NCI-H460 (cell line): ENCODE data around the gene R3HDM4. TPM values are rescaled to one million over a fixed set of nuclear protein-coding genes. Genes with fewer than 3 reads are reported as not detected.

Experiments used
- small RNA-seq, 2 experiments: library from RNA; depleted of rRNA; stranded (forward); fragments of <200 nt; gene quantifications; one replicate each; pipeline ENCODE3, GENCODE V24; 2014
- total RNA-seq: library from RNA; depleted of rRNA; stranded (reverse); fragments of >200 nt; shearing (Covaris generic); gene quantifications from 2 replicates; pipeline ENCODE4 v1.2.3, GENCODE V29; 2014; rRNA removed

Gene R3HDM4
- total RNA-seq, 1 experiment from 2014 or later = 28.6 TPM

Small RNA genes lying within 50 kb of the gene (small RNA-seq; reads per million reads assigned to genes)
- gene RNU6-9 = 0.35 to 1.2 reads per million in 2 experiments

Other genes with a start within 250 kb of the R3HDM4 start
- 43.3 and 51.7 TPM in 2 replicates for gene FSTL3, start 236.8 kb downstream of the R3HDM4 start, total RNA-seq
- gene PRSS57, start 217.8 kb downstream of the R3HDM4 start, total RNA-seq = not detected in 2 replicates
- gene PALM, start 204.3 kb downstream of the R3HDM4 start, total RNA-seq = 4.2 and 7.6 TPM in 2 replicates
- gene MISP, start 162.1 kb downstream of the R3HDM4 start, total RNA-seq = 24.1 and 30.1 TPM in 2 replicates
- gene PTBP1, start 115.8 kb downstream of the R3HDM4 start, total RNA-seq = 236 and 249 TPM in 2 replicates
- gene PLPPR3, start 91.3 kb downstream of the R3HDM4 start, total RNA-seq = 2.6 and 3.0 TPM in 2 replicates
- gene AZU1, start 85.4 kb downstream of the R3HDM4 start, total RNA-seq = 0.35 TPM in 1 of 2 replicates, not detected in the other
- 0.50 and 1.4 TPM in 2 replicates for gene PRTN3, start 72.2 kb downstream of the R3HDM4 start, total RNA-seq
- gene ELANE, start 60.9 kb downstream of the R3HDM4 start, total RNA-seq = 0.40 TPM in 1 of 2 replicates, not detected in the other
- gene CFD, start 53.6 kb downstream of the R3HDM4 start, total RNA-seq = 9.2 and 14.1 TPM in 2 replicates
- gene MED16, start 20.0 kb downstream of the R3HDM4 start, total RNA-seq = 10.3 and 12.3 TPM in 2 replicates
- not detected in 2 replicates for gene RNU6-9, start 19.7 kb downstream of the R3HDM4 start, total RNA-seq
- not detected in 2 replicates for gene KISS1R, start 4.1 kb upstream of the R3HDM4 start, total RNA-seq
- gene ARID3A, start 12.8 kb upstream of the R3HDM4 start, total RNA-seq = 4.9 and 5.4 TPM in 2 replicates
- gene WDR18, start 71.1 kb upstream of the R3HDM4 start, total RNA-seq = 54.0 and 59.4 TPM in 2 replicates
- not detected in 2 replicates for gene GRIN3B, start 87.2 kb upstream of the R3HDM4 start, total RNA-seq
- gene TMEM259, start 107.9 kb upstream of the R3HDM4 start, total RNA-seq = 89.3 and 95.8 TPM in 2 replicates
- not detected in 2 replicates for gene RNU6-2, start 108.3 kb upstream of the R3HDM4 start, total RNA-seq
- gene CNN2, start 113.4 kb upstream of the R3HDM4 start, total RNA-seq = 22.2 and 27.5 TPM in 2 replicates
- gene ABCA7, start 126.9 kb upstream of the R3HDM4 start, total RNA-seq = 14.0 and 20.0 TPM in 2 replicates
- 0.92 and 2.5 TPM in 2 replicates for gene ARHGAP45, start 153.9 kb upstream of the R3HDM4 start, total RNA-seq
- gene POLR2E, start 182.2 kb upstream of the R3HDM4 start, total RNA-seq = 102 and 108 TPM in 2 replicates
- 219 and 260 TPM in 2 replicates for gene GPX4, start 190.8 kb upstream of the R3HDM4 start, total RNA-seq